Right cardiac atrium (tissue), 5 donors: ENCODE data around the gene CHRM4. TPM values are rescaled to one million over a fixed set of nuclear protein-coding genes. Genes with fewer than 3 reads are reported as not detected.

Source experiments
- ATAC-seq, 2 donors: fragments of 200-7000 bp; cut with Tn5 transposase; one replicate each; pipeline versions ENCODE4 v1.8.0 to v1.9.1; 2020; ENCODE audit warnings: moderate library complexity in 2 of 2, mild to moderate bottlenecking in 1 of 2
- DNase-seq, 3 donors: peaks; one replicate each; pipeline ENCODE4 v3.0.0-alpha.2; 2020
- H3K27ac ChIP-seq: one replicate; pipeline ENCODE4 v1.5.1; 2013; ENCODE audit warnings: mild to moderate bottlenecking, low read length, control low read depth, moderate library complexity
- H3K27me3 ChIP-seq: one replicate; pipeline ENCODE4 v1.6.1; 2013; ENCODE audit not compliant: control insufficient read depth, insufficient read depth
- H3K4me1 ChIP-seq: one replicate; pipeline ENCODE4 v1.6.1; 2013; ENCODE audit warnings: low read length; ENCODE audit not compliant: control insufficient read depth, insufficient read depth
- H3K4me3 ChIP-seq: one replicate; pipeline ENCODE4 v1.5.1; 2013; ENCODE audit warnings: low read length, control low read depth
- H3K9me3 ChIP-seq: one replicate; pipeline ENCODE4 v1.6.1; 2013; ENCODE audit warnings: low read length; ENCODE audit not compliant: control insufficient read depth
- WGBS: extraction: QIAGEN DNeasy Blood & Tissue Kit; methylation state at CpG from one replicate; pipeline ENCODE4 v1.1.7; 2013; 5-methylcytosine and 5-hydroxymethylcytosine counted together
- intact Hi-C, 4 donors: fragments of 100-400 bp; cut with DNase I; formaldehyde crosslinking; loops; one replicate each; pipeline versions ENCODE4 v1.11.0 to v1.14.0; 2022 to 2023
- polyA plus RNA-seq: library from polyadenylated mRNA; stranded (reverse); fragments of 200-250 nt; gene quantifications from one replicate; pipeline ENCODE4 v1.2.3, GENCODE V29; 2013
- total RNA-seq, 4 donors: library from RNA; stranded (reverse); fragmentation: NEBNext Ultra II Directional; extraction: Animal tissue kit (Norgen Biotek cat#: 25700); gene quantifications; one replicate each; pipeline ENCODE4 v1.2.1, GENCODE V29; 2021
- donor health status: healthy with polysubstance abuse.
- donor health status: DM: no; HTN: yes; CAD: no.
- donor health status: DM: no; HTN: no; CAD: no.
- donor health status: DM: no; HTN: yes; CAD: no; lungs with severe emphysema.
- donor health status: DM: yes; HTN: yes; CAD: no.

The CHRM4 gene
- total and polyA plus RNA-seq, 5 donors = 0.14 to 0.53 (median 0.20) TPM; not detected in 2

- Histone ChIP-seq H3K27me3 (no peaks in the 10 kb centered on the region), H3K9me3 (no peaks in the 10 kb centered on the region), H3K4me3 (no peak overlapping the region), H3K4me1 (no peaks in the 10 kb centered on the region), H3K27ac (no peak overlapping the region)
- ATAC-seq = peak in 1 of 2 donors; percentile 1
- peak in 2 of 3 donors; percentile 59 to 66 for DNase-seq
- intact Hi-C loops = loop anchor here in 1 of 4 donors (5.0 to 10.0 kb wide), 2 partner anchors 149 to 227 kb away; partner anchors contain the start of genes ATG13 and HARBI1
- 18% methylated on average over 24 of the region's 24 CpGs for WGBS
These were observed 3.5 kb downstream of the CHRM4 start for GRCh38 chr11:46387919-46388618.

GRCh38 chr11:46387456-46387855 lies 4.1 kb downstream of the CHRM4 start:
- WGBS = 77% methylated on average over 5 of the region's 5 CpGs
- peak in 2 of 3 donors; percentile 7 to 47 for DNase-seq

GRCh38 chr11:46386674-46387073 lies 4.9 kb downstream of the CHRM4 start:
- WGBS = 93% methylated on average over 4 of the region's 4 CpGs
- no peak overlapping the region for H3K4me3 ChIP-seq
- H3K27me3 ChIP-seq = no peaks in the 10 kb centered on the region
- H3K27ac ChIP-seq = no peak overlapping the region
- ATAC-seq (no peak), DNase-seq (peak in 1 of 3 donors; percentile 21)
- H3K9me3 ChIP-seq = no peaks in the 10 kb centered on the region
- intact Hi-C loops = loop anchor here in 1 of 4 donors (5.0 to 10.0 kb wide), 2 partner anchors 151 to 228 kb away; partner anchors contain the start of genes ATG13 and HARBI1
- H3K4me1 ChIP-seq = no peaks in the 10 kb centered on the region

More at GRCh38 chr11:46387456-46387855, 4.1 kb downstream of the CHRM4 start:
- intact Hi-C loops = loop anchor here in 1 of 4 donors (5.0 to 10.0 kb wide), 2 partner anchors 150 to 227 kb away; partner anchors contain the start of genes ATG13 and HARBI1
- no peaks in the 10 kb centered on the region for H3K4me1 ChIP-seq
- H3K4me3 ChIP-seq = no peak overlapping the region
- H3K27me3 ChIP-seq = no peaks in the 10 kb centered on the region
- no peak for ATAC-seq
- no peak overlapping the region for H3K27ac ChIP-seq
- H3K9me3 ChIP-seq = no peaks in the 10 kb centered on the region

- Histone ChIP-seq H3K9me3 (no peaks in the 10 kb centered on the region), H3K4me3 (no peak overlapping the region), H3K27ac (no peak overlapping the region), H3K4me1 (no peaks in the 10 kb centered on the region), H3K27me3 (no peaks in the 10 kb centered on the region)
- DNase-seq (peak in 1 of 3 donors; percentile 18), ATAC-seq (no peak)
- 96% methylated on average over 25 of the region's 25 CpGs for WGBS
- intact Hi-C loops = loop anchor here in 1 of 4 donors (5.0 to 10.0 kb wide), 2 partner anchors 151 to 229 kb away; partner anchors contain the start of genes ATG13 and HARBI1
These were observed 5.5 kb downstream of the CHRM4 start for GRCh38 chr11:46386005-46386578.

- 96% methylated on average over 47 of the region's 47 CpGs for WGBS
- ATAC-seq = no peak
- intact Hi-C loops = loop anchor here in 1 of 4 donors (5.0 to 10.0 kb wide), 2 partner anchors 152 to 229 kb away; partner anchors contain the start of genes ATG13 and HARBI1
- H3K4me3 ChIP-seq = no peak overlapping the region
- H3K27me3 ChIP-seq = no peaks in the 10 kb centered on the region
- no peaks in the 10 kb centered on the region for H3K4me1 ChIP-seq
- DNase-seq = peak in 1 of 3 donors; percentile 55
- H3K27ac ChIP-seq = no peak overlapping the region
- H3K9me3 ChIP-seq = no peaks in the 10 kb centered on the region
These were observed 6.2 kb downstream of the CHRM4 start for GRCh38 chr11:46385169-46386004.

GRCh38 chr11:46383974-46384701 lies 7.4 kb downstream of the CHRM4 start:
- ATAC-seq (no peak), DNase-seq (peak in 1 of 3 donors; percentile 45)
- WGBS = 91% methylated on average over 12 of the region's 12 CpGs
- intact Hi-C loops = loop anchor here in 1 of 4 donors (10.0 kb wide), 1 partner anchor 231 kb away; the partner anchor contains the start of genes ATG13 and HARBI1
- H3K27ac ChIP-seq = no peak overlapping the region
- H3K9me3 ChIP-seq = no peaks in the 10 kb centered on the region
- no peaks in the 10 kb centered on the region for H3K27me3 ChIP-seq
- no peak overlapping the region for H3K4me3 ChIP-seq
- no peaks in the 10 kb centered on the region for H3K4me1 ChIP-seq

- no peak for DNase-seq
- H3K4me3 ChIP-seq = no peak overlapping the region
- no peaks in the 10 kb centered on the region for H3K27me3 ChIP-seq
- ATAC-seq = no peak
- intact Hi-C loops = loop anchor here in 1 of 4 donors (10.0 kb wide), 1 partner anchor 231 kb away; the partner anchor contains the start of genes ATG13 and HARBI1
- H3K27ac ChIP-seq = no peak overlapping the region
- H3K9me3 ChIP-seq = no peaks in the 10 kb centered on the region
- WGBS = 80% methylated on average over 7 of the region's 7 CpGs
- H3K4me1 ChIP-seq = no peaks in the 10 kb centered on the region
These were observed 8.2 kb downstream of the CHRM4 start for GRCh38 chr11:46383404-46383758.

GRCh38 chr11:46382646-46383403 lies 8.8 kb downstream of the CHRM4 start:
- peak in 2 of 3 donors; percentile 57 to 61 for DNase-seq
- no peak for ATAC-seq
- H3K27ac ChIP-seq = no peak overlapping the region
- H3K4me3 ChIP-seq = no peak overlapping the region
- 44% methylated on average over 18 of the region's 18 CpGs for WGBS
- no peaks in the 10 kb centered on the region for H3K4me1 ChIP-seq
- H3K27me3 ChIP-seq = no peaks in the 10 kb centered on the region
- intact Hi-C loops = loop anchor here in 1 of 4 donors (10.0 kb wide), 1 partner anchor 232 kb away; the partner anchor contains the start of genes ATG13 and HARBI1
- H3K9me3 ChIP-seq = no peaks in the 10 kb centered on the region

- DNase-seq = peak in 2 of 3 donors; percentile 65 to 66
- WGBS = 2% methylated on average over 66 of the region's 66 CpGs
These were observed 9.5 kb downstream of the CHRM4 start for GRCh38 chr11:46381819-46382645.

More at GRCh38 chr11:46381819-46382645, 9.5 kb downstream of the CHRM4 start:
- ATAC-seq = peak in 1 of 2 donors; percentile 1
- Histone ChIP-seq H3K9me3 (no peaks in the 10 kb centered on the region), H3K27me3 (no peaks in the 10 kb centered on the region), H3K4me3 (peak overlapping the region; percentile 69), H3K27ac (no peak overlapping the region), H3K4me1 (no peaks in the 10 kb centered on the region)
- intact Hi-C loops = loop anchor here in 1 of 4 donors (10.0 kb wide), 1 partner anchor 233 kb away; the partner anchor contains the start of genes ATG13 and HARBI1
